Mesendoderm (in vitro differentiated cells): Measurements from ENCODE around the gene CDNF.

Source experiments
- DNase-seq: peaks from one replicate; pipeline ENCODE4 v3.0.0; 2013
- H2AK5ac ChIP-seq: 2 replicates; pipeline ENCODE4 v1.6.1; 2013; ENCODE audit warnings: low read length, inconsistent platforms
- H2BK120ac ChIP-seq: 2 replicates; pipeline ENCODE4 v1.6.1; 2013; ENCODE audit warnings: low read depth, mild to moderate bottlenecking, low read length, moderate library complexity, mixed read lengths
- H2BK15ac ChIP-seq: replicated peaks from 2 replicates; pipeline ENCODE4 v1.6.1; 2013; ENCODE audit warnings: low read depth, mild to moderate bottlenecking, moderate library complexity
- H2BK5ac ChIP-seq: 2 replicates; pipeline ENCODE4 v1.6.1; 2013; ENCODE audit warnings: low read length, inconsistent platforms
- H3K18ac ChIP-seq: 2 replicates; pipeline ENCODE4 v1.6.1; 2013; ENCODE audit warnings: mild to moderate bottlenecking, low read length, mixed read lengths
- H3K23ac ChIP-seq: one replicate; pipeline ENCODE4 v1.6.1; 2013; ENCODE audit warnings: low read length
- H3K27ac ChIP-seq: 2 replicates; pipeline ENCODE4 v1.5.1; 2013; ENCODE audit warnings: low read depth, mild to moderate bottlenecking, inconsistent platforms, low read length, moderate library complexity
- H3K27me3 ChIP-seq: 2 replicates; pipeline ENCODE4 v1.6.1; 2013; ENCODE audit warnings: low read length, control low read depth, mild to moderate bottlenecking, inconsistent platforms; ENCODE audit not compliant: insufficient read depth, poor library complexity
- H3K36me3 ChIP-seq: 2 replicates; pipeline ENCODE4 v1.6.1; 2013; ENCODE audit warnings: low read length, inconsistent platforms; ENCODE audit not compliant: control insufficient read depth, insufficient read depth
- H3K4ac ChIP-seq: one replicate; pipeline ENCODE4 v1.6.1; 2013; ENCODE audit warnings: low read depth, mild to moderate bottlenecking, low read length, moderate library complexity
- H3K4me1 ChIP-seq: 2 replicates; pipeline ENCODE4 v1.6.1; 2013; ENCODE audit warnings: low read depth, low read length, inconsistent platforms; ENCODE audit not compliant: control insufficient read depth
- H3K4me2 ChIP-seq: 2 replicates; pipeline ENCODE4 v1.6.1; 2013; ENCODE audit warnings: low read length
- H3K4me3 ChIP-seq: 2 replicates; pipeline ENCODE4 v1.5.1; 2013; ENCODE audit warnings: mild to moderate bottlenecking, low read length
- H3K56ac ChIP-seq: one replicate; pipeline ENCODE4 v1.6.1; 2013; ENCODE audit warnings: low read length
- H3K79me1 ChIP-seq: 2 replicates; pipeline ENCODE4 v1.6.1; 2013; ENCODE audit warnings: low read length, inconsistent platforms
- H3K79me2 ChIP-seq: 2 replicates; pipeline ENCODE4 v1.6.1; 2013; ENCODE audit warnings: mild to moderate bottlenecking, low read length; ENCODE audit not compliant: control insufficient read depth, insufficient read depth
- H3K9ac ChIP-seq: 2 replicates; pipeline ENCODE4 v1.6.1; 2013; ENCODE audit warnings: low read length, inconsistent platforms
- H4K5ac ChIP-seq: one replicate; pipeline ENCODE4 v1.6.1; 2013; ENCODE audit warnings: low read length
- H4K8ac ChIP-seq: one replicate; pipeline ENCODE4 v1.6.1; 2013; ENCODE audit warnings: low read depth, mild to moderate bottlenecking, control low read depth, low read length, moderate library complexity
- WGBS: extraction: QIAGEN DNeasy Blood & Tissue Kit; methylation state at CpG from one replicate; pipeline ENCODE4 v1.1.7; 2013; ENCODE audit warnings: low lambda C conversion rate, missing lambda C conversion rate; ENCODE audit not compliant: insufficient coverage; ENCODE audit errors: extremely low coverage; 5-methylcytosine and 5-hydroxymethylcytosine counted together

The CDNF gene

DNA sequence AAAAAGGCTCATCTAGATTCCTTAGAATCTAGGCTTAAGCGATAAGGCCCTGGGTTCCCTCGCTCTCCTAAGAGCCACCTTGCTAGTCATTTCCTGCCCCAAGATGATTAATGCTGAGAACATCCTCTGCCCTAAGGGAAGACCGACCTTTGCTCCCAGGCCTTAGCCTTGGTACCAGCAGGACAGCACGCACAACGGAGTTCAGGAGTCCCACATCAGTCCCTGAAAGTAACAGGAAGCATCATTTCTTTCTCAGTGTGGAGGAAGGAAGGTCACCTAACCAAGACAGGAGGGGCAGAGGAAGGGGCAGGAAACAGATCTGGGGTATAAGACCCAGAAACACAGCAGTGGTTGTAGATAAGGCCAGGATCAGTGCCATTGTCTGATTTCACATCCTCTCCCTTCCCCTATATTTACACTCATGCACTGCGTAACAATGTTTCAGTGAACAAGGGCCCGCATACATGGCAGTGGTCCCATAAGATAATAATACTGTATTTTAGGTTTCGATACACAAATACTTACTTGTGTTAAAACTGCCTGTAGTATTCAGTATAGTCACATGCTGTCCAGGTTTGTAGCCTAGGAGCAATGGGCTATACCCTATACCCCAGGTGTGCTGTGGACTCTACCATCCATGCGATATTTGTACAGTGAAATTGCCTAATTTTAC, 55.0 kb downstream of the CDNF start:
- DNase-seq = peak; percentile 75
- H3K4me2 ChIP-seq = no peak overlapping the region
- H3K27ac ChIP-seq = no peak overlapping the region
- H3K36me3 ChIP-seq = no peaks in the 10 kb centered on the region
- no peak overlapping the region for H3K4me3 ChIP-seq
- no peak overlapping the region for H3K56ac ChIP-seq
- no peak overlapping the region for H3K4ac ChIP-seq
- no peak overlapping the region for H2AK5ac ChIP-seq
- no peak overlapping the region for H4K5ac ChIP-seq
- no peak overlapping the region for H4K8ac ChIP-seq
- H3K4me1 ChIP-seq = no peaks in the 10 kb centered on the region
- no peaks in the 10 kb centered on the region for H3K79me2 ChIP-seq
- no CpG with 5 or more reads among the region's 9 CpGs for WGBS
- no peak overlapping the region for H3K23ac ChIP-seq
- H2BK5ac ChIP-seq = no peak overlapping the region
- no peak overlapping the region for H3K18ac ChIP-seq
- H3K79me1 ChIP-seq = no peaks in the 10 kb centered on the region
- H2BK15ac ChIP-seq = no peak overlapping the region
- no peak overlapping the region for H2BK120ac ChIP-seq
- H3K9ac ChIP-seq = no peak overlapping the region
- no peaks in the 10 kb centered on the region for H3K27me3 ChIP-seq

GRCh38 chr10:14781763-14782162, 56.1 kb downstream of the CDNF start:
- Histone ChIP-seq H3K27ac (no peak overlapping the region), H3K79me1 (no peaks in the 10 kb centered on the region), H2BK5ac (no peak overlapping the region), H3K4me3 (no peak overlapping the region), H2AK5ac (no peak overlapping the region), H3K36me3 (no peaks in the 10 kb centered on the region), H3K79me2 (no peaks in the 10 kb centered on the region), H3K4ac (no peak overlapping the region), H3K56ac (no peak overlapping the region), H3K4me2 (no peak overlapping the region), H3K27me3 (no peaks in the 10 kb centered on the region), H3K18ac (no peak overlapping the region), H3K23ac (no peak overlapping the region), H4K8ac (no peak overlapping the region), H3K9ac (no peak overlapping the region), H2BK15ac (no peak overlapping the region), H3K4me1 (no peaks in the 10 kb centered on the region), H2BK120ac (no peak overlapping the region), H4K5ac (no peak overlapping the region)
- no CpG with 5 or more reads among the region's 7 CpGs for WGBS
- DNase-seq = peak; percentile 13

GRCh38 chr10:14779001-14779651, 58.7 kb downstream of the CDNF start:
- no peak overlapping the region for H2AK5ac ChIP-seq
- no peak overlapping the region for H3K4me3 ChIP-seq
- no peaks in the 10 kb centered on the region for H3K79me1 ChIP-seq
- H3K79me2 ChIP-seq = no peaks in the 10 kb centered on the region
- no peak overlapping the region for H3K18ac ChIP-seq
- H4K8ac ChIP-seq = no peak overlapping the region
- no peak overlapping the region for H2BK15ac ChIP-seq
- H3K4ac ChIP-seq = no peak overlapping the region
- H3K36me3 ChIP-seq = no peaks in the 10 kb centered on the region
- no peak overlapping the region for H4K5ac ChIP-seq
- H3K4me2 ChIP-seq = no peak overlapping the region
- no peak for DNase-seq
- WGBS = no CpG with 5 or more reads among the region's 6 CpGs
- no peaks in the 10 kb centered on the region for H3K27me3 ChIP-seq
- no peak overlapping the region for H2BK5ac ChIP-seq
- H3K23ac ChIP-seq = no peak overlapping the region
- H3K9ac ChIP-seq = no peak overlapping the region
- H3K27ac ChIP-seq = no peak overlapping the region
- no peak overlapping the region for H3K56ac ChIP-seq
- no peak overlapping the region for H2BK120ac ChIP-seq
- no peaks in the 10 kb centered on the region for H3K4me1 ChIP-seq

DNA sequence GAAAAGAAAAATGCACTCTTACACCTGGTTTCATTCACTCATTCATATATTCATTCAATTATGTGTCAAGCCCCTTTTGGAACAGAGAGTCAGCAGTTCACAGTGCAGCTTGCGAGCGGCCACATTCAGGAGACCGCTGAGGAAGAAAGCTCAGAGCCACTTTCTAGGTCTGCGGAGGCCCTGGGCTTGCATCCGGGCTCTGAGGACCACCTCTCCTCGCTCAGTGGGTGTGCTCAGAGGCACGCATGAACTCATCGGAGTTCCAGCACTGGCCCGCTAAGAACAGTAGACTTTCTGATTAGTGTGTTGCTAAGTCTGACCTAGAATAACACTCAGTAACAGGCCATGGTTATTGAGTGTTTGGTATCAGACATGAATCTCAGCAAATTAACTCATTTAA, 61.3 kb downstream of the CDNF start:
- H2AK5ac ChIP-seq = no peak overlapping the region
- H3K79me1 ChIP-seq = no peaks in the 10 kb centered on the region
- no peak overlapping the region for H3K27ac ChIP-seq
- no peak overlapping the region for H3K4ac ChIP-seq
- no peak overlapping the region for H2BK15ac ChIP-seq
- DNase-seq = no peak
- no peaks in the 10 kb centered on the region for H3K27me3 ChIP-seq
- H3K23ac ChIP-seq = no peak overlapping the region
- H2BK5ac ChIP-seq = no peak overlapping the region
- H3K18ac ChIP-seq = no peak overlapping the region
- H3K79me2 ChIP-seq = no peaks in the 10 kb centered on the region
- no peaks in the 10 kb centered on the region for H3K36me3 ChIP-seq
- WGBS = no CpG with 5 or more reads among the region's 9 CpGs
- H3K56ac ChIP-seq = no peak overlapping the region
- H4K8ac ChIP-seq = no peak overlapping the region
- H3K9ac ChIP-seq = no peak overlapping the region
- H3K4me3 ChIP-seq = no peak overlapping the region
- no peaks in the 10 kb centered on the region for H3K4me1 ChIP-seq
- no peak overlapping the region for H2BK120ac ChIP-seq
- H4K5ac ChIP-seq = no peak overlapping the region
- no peak overlapping the region for H3K4me2 ChIP-seq

GRCh38 chr10:14775656-14776055, 62.2 kb downstream of the CDNF start:
- no CpG with 5 or more reads among the region's 3 CpGs for WGBS
- Histone ChIP-seq H3K4me3 (no peak overlapping the region), H3K4me2 (no peak overlapping the region), H3K4me1 (no peaks in the 10 kb centered on the region), H2BK15ac (no peak overlapping the region), H3K27ac (no peak overlapping the region), H2AK5ac (no peak overlapping the region), H3K27me3 (no peaks in the 10 kb centered on the region), H4K8ac (no peak overlapping the region), H3K18ac (no peak overlapping the region), H2BK5ac (no peak overlapping the region), H3K23ac (no peak overlapping the region), H3K79me1 (no peaks in the 10 kb centered on the region), H3K56ac (no peak overlapping the region), H3K4ac (no peak overlapping the region), H3K36me3 (no peaks in the 10 kb centered on the region), H4K5ac (no peak overlapping the region), H3K79me2 (no peaks in the 10 kb centered on the region), H3K9ac (no peak overlapping the region), H2BK120ac (no peak overlapping the region)
- DNase-seq = no peak

GRCh38 chr10:14774797-14775196, 63.0 kb downstream of the CDNF start, which contains the start of gene FAM107B:
TSS of gene FAM107B (minus strand) at chr10:14774897. CDS start at chr10:14774663, 234 bp downstream.
- no peak within 1 kb of the TSS for H3K4ac ChIP-seq
- H3K56ac ChIP-seq = no peak within 1 kb of the TSS
- H4K8ac ChIP-seq = no peak within 1 kb of the TSS
- no peaks in the 10 kb centered on the region for H3K79me2 ChIP-seq
- no peak within 1 kb of the TSS for H3K18ac ChIP-seq
- WGBS = no CpG with 5 or more reads among the region's 8 CpGs
- H3K4me3 ChIP-seq = no peak within 1 kb of the TSS
- H2BK15ac ChIP-seq = no peak within 1 kb of the TSS
- H4K5ac ChIP-seq = no peak within 1 kb of the TSS
- H2BK120ac ChIP-seq = no peak within 1 kb of the TSS
- no peaks in the 10 kb centered on the region for H3K79me1 ChIP-seq
- no peak within 1 kb of the TSS for H2AK5ac ChIP-seq
- H3K4me2 ChIP-seq = no peak within 1 kb of the TSS
- no peak within 1 kb of the TSS for H3K9ac ChIP-seq
- no peaks in the 10 kb centered on the region for H3K4me1 ChIP-seq
- H3K27me3 ChIP-seq = no peaks in the 10 kb centered on the region
- no peak within 1 kb of the TSS for H2BK5ac ChIP-seq
- no peaks in the 10 kb centered on the region for H3K36me3 ChIP-seq
- DNase-seq = no peak
- no peak within 1 kb of the TSS for H3K27ac ChIP-seq
- no peak within 1 kb of the TSS for H3K23ac ChIP-seq
